Measurements from ENCODE around the gene CLINT1. TPM values are rescaled to one million over a fixed set of nuclear protein-coding genes. Genes with fewer than 3 reads are reported as not detected.

Gene CLINT1
- total and polyA plus RNA-seq, 2 of the 13 experiments (the other 11 are each of a cell fraction or from before 2014, with no cell fraction given) = 64.0 to 104 TPM

DNA sequence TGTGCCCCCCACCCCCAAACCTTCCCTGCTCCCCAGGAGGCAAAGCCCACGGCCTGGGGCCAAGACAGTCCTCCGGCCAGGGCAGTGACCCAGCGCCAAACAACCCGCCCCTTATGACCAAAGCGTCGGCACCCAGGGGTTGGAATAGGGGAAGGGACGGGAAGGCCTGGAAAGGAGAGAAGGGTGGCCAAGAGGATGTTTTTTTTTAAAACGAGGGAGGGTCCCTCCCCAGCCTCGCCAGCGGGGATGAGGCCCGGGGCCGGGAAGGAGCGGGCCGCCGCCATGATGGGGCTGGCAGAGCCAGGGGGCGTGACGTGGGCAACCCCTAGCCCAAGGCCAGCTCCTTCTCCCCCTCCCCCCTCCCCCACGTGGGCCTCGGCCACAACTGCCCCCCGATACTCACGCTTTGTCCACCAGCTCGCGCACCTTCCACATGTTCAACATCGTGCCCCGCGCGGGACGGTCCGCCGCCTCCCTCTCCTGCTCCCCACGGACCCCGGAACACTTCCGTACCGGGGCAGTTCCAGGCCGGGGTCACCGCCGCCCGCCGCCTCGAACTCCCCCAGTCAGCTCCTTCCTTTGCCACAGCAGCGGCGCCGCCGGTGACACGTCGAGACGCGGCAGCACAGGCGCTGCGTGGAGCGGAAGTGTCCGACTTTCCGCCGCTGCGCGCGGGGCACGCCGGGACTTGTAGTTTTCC, at the start of gene CLINT1 (continued):
- TF ChIP-seq, protein P1, sequence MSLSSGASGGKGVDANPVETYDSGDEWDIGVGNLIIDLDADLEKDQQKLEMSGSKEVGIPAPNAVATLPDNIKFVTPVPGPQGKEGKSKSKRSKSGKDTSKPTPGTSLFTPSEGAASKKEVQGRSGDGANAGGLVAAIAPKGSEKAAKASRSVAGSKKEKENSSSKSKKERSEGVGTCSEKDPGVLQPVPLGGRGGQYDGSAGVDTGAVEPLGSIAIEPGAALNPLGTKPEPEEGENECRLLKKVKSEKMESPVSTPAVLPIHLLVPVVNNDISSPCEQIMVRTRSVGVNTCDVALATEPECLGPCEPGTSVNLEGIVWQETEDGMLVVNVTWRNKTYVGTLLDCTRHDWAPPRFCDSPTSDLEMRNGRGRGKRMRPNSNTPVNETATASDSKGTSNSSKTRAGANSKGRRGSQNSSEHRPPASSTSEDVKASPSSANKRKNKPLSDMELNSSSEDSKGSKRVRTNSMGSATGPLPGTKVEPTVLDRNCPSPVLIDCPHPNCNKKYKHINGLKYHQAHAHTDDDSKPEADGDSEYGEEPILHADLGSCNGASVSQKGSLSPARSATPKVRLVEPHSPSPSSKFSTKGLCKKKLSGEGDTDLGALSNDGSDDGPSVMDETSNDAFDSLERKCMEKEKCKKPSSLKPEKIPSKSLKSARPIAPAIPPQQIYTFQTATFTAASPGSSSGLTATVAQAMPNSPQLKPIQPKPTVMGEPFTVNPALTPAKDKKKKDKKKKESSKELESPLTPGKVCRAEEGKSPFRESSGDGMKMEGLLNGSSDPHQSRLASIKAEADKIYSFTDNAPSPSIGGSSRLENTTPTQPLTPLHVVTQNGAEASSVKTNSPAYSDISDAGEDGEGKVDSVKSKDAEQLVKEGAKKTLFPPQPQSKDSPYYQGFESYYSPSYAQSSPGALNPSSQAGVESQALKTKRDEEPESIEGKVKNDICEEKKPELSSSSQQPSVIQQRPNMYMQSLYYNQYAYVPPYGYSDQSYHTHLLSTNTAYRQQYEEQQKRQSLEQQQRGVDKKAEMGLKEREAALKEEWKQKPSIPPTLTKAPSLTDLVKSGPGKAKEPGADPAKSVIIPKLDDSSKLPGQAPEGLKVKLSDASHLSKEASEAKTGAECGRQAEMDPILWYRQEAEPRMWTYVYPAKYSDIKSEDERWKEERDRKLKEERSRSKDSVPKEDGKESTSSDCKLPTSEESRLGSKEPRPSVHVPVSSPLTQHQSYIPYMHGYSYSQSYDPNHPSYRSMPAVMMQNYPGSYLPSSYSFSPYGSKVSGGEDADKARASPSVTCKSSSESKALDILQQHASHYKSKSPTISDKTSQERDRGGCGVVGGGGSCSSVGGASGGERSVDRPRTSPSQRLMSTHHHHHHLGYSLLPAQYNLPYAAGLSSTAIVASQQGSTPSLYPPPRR (CRISPR knock-in tag; IDR thresholded peaks at IDR 0.05; ENCODE audit: borderline replicate concordance) = no peak
- TF ChIP-seq SOX6 (IDR thresholded peaks at IDR 0.05) (no peak), SOX6 (CRISPR knock-in tag; IDR thresholded peaks at IDR 0.05) (peak; percentile 15), ZC3H13 (CRISPR knock-in tag; IDR thresholded peaks at IDR 0.05) (0 out of 2 replicates have a peak, but pooled peaks have one; percentile 47), ZNF619 (CRISPR knock-in tag; IDR thresholded peaks at IDR 0.05) (0 out of 2 replicates have a peak, but pooled peaks have one; percentile 73), ZNF883 (CRISPR knock-in tag; IDR thresholded peaks at IDR 0.05; ENCODE audit: not compliant biosample characterization) (peak; percentile 20), DNMT1 (CRISPR knock-in tag; IDR thresholded peaks at IDR 0.05) (no peak), PCBP1 (IDR thresholded peaks at IDR 0.05; ENCODE audit: borderline replicate concordance, low read depth, low read length) (no peak), RFX1 (IDR thresholded peaks at IDR 0.05) (no peak)
- TF ChIP-seq, protein P2, sequence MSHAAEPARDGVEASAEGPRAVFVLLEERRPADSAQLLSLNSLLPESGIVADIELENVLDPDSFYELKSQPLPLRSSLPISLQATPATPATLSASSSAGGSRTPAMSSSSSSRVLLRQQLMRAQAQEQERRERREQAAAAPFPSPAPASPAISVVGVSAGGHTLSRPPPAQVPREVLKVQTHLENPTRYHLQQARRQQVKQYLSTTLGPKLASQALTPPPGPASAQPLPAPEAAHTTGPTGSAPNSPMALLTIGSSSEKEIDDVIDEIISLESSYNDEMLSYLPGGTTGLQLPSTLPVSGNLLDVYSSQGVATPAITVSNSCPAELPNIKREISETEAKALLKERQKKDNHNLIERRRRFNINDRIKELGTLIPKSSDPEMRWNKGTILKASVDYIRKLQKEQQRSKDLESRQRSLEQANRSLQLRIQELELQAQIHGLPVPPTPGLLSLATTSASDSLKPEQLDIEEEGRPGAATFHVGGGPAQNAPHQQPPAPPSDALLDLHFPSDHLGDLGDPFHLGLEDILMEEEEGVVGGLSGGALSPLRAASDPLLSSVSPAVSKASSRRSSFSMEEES (CRISPR knock-in tag; IDR thresholded peaks at IDR 0.05) = no peak
- TF ChIP-seq, protein P3, sequence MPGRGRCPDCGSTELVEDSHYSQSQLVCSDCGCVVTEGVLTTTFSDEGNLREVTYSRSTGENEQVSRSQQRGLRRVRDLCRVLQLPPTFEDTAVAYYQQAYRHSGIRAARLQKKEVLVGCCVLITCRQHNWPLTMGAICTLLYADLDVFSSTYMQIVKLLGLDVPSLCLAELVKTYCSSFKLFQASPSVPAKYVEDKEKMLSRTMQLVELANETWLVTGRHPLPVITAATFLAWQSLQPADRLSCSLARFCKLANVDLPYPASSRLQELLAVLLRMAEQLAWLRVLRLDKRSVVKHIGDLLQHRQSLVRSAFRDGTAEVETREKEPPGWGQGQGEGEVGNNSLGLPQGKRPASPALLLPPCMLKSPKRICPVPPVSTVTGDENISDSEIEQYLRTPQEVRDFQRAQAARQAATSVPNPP (CRISPR knock-in tag; IDR thresholded peaks at IDR 0.05) = no peak
- TF ChIP-seq, protein P4, sequence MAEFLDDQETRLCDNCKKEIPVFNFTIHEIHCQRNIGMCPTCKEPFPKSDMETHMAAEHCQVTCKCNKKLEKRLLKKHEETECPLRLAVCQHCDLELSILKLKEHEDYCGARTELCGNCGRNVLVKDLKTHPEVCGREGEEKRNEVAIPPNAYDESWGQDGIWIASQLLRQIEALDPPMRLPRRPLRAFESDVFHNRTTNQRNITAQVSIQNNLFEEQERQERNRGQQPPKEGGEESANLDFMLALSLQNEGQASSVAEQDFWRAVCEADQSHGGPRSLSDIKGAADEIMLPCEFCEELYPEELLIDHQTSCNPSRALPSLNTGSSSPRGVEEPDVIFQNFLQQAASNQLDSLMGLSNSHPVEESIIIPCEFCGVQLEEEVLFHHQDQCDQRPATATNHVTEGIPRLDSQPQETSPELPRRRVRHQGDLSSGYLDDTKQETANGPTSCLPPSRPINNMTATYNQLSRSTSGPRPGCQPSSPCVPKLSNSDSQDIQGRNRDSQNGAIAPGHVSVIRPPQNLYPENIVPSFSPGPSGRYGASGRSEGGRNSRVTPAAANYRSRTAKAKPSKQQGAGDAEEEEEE (CRISPR knock-in tag; IDR thresholded peaks at IDR 0.05; ENCODE audit: borderline replicate concordance) = no peak
- TF ChIP-seq, protein P5, sequence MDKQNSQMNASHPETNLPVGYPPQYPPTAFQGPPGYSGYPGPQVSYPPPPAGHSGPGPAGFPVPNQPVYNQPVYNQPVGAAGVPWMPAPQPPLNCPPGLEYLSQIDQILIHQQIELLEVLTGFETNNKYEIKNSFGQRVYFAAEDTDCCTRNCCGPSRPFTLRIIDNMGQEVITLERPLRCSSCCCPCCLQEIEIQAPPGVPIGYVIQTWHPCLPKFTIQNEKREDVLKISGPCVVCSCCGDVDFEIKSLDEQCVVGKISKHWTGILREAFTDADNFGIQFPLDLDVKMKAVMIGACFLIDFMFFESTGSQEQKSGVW (CRISPR knock-in tag; IDR thresholded peaks at IDR 0.05; ENCODE audit: borderline replicate concordance) = no peak
- TF ChIP-seq, protein P6, sequence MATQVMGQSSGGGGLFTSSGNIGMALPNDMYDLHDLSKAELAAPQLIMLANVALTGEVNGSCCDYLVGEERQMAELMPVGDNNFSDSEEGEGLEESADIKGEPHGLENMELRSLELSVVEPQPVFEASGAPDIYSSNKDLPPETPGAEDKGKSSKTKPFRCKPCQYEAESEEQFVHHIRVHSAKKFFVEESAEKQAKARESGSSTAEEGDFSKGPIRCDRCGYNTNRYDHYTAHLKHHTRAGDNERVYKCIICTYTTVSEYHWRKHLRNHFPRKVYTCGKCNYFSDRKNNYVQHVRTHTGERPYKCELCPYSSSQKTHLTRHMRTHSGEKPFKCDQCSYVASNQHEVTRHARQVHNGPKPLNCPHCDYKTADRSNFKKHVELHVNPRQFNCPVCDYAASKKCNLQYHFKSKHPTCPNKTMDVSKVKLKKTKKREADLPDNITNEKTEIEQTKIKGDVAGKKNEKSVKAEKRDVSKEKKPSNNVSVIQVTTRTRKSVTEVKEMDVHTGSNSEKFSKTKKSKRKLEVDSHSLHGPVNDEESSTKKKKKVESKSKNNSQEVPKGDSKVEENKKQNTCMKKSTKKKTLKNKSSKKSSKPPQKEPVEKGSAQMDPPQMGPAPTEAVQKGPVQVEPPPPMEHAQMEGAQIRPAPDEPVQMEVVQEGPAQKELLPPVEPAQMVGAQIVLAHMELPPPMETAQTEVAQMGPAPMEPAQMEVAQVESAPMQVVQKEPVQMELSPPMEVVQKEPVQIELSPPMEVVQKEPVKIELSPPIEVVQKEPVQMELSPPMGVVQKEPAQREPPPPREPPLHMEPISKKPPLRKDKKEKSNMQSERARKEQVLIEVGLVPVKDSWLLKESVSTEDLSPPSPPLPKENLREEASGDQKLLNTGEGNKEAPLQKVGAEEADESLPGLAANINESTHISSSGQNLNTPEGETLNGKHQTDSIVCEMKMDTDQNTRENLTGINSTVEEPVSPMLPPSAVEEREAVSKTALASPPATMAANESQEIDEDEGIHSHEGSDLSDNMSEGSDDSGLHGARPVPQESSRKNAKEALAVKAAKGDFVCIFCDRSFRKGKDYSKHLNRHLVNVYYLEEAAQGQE (IDR thresholded peaks at IDR 0.05; ENCODE audit: borderline replicate concordance in 1 of 2, low read depth in 1 of 2, low read length in 2 of 2) = peak in 1 of 2 experiments; percentile 5; a peak in 1 of 4 replicates

Measured in HepG2 (cell line).